Spleen (tissue), 7 donors: ENCODE measurements around the gene AVPR2.

Source experiments
- CTCF ChIP-seq, 11 experiments: fragments of 200-600 bp in 7 of 11; fragments of 450-650 bp in 4 of 11; sonication (generic) in 4 of 11; IDR thresholded peaks in 8 of 11; conservative IDR thresholded peaks in 3 of 11; 1 replicate in 7 of 11; 2 replicates in 4 of 11; pipeline versions ENCODE4 v1.4.0 to v1.8.0; 2016 to 2021; ENCODE audit warnings: antibody characterized with exemption in 11 of 11, inconsistent platforms in 4 of 11, mild to moderate bottlenecking in 1 of 11
- POLR2A ChIP-seq, 3 donors: fragments of 450-650 bp; IDR thresholded peaks; one replicate each; pipeline ENCODE4 v1.5.1; 2017; ENCODE audit warnings: antibody characterized with exemption in 3 of 3, mild to moderate bottlenecking in 1 of 3
- POLR2AphosphoS5 ChIP-seq, 3 donors: sonication (generic); formaldehyde crosslinking; IDR thresholded peaks; one replicate each; pipeline ENCODE4 v1.5.1; 2017; ENCODE audit warnings: antibody characterized with exemption in 3 of 3
- donor health status: DM: no; HTN: no; CAD: no; lungs with moderate emphysema.
- donor health status: DM: no; HTN: no; CAD: no.
- donor health status: DM: no; HTN: no; CAD: no.

- TF ChIP-seq CTCF (IDR thresholded peaks at IDR 0.05 in 8 of 11, conservative IDR thresholded peaks at IDR 0.05 in 3 of 11) (no peak), POLR2AphosphoS5 (IDR thresholded peaks at IDR 0.05) (no peak), POLR2A (IDR thresholded peaks at IDR 0.05) (no peak)
Observed at GRCh38 chrX:153882557-153882956, 21.9 kb upstream of the AVPR2 start.
